Activated B cell treated with CpG ODN at 0.5 μM for 24 hours (primary cell): ENCODE results near the gene RAPGEF6. TPM values are rescaled to one million over a fixed set of nuclear protein-coding genes. Genes with fewer than 3 reads are reported as not detected.

ENCODE experiments used
- ATAC-seq: fragments of 200-7000 bp; cut with Tn5 transposase; one replicate; pipeline ENCODE4 v1.10.0; 2021; ENCODE audit warnings: low read depth, mild to moderate bottlenecking, moderate library complexity
- CTCF ChIA-PET: fragments of 350-600 bp; sonication (Branson Sonifier 250); formaldehyde crosslinking; loops from one replicate; lab custom pipeline; 2021; ENCODE audit warnings: antibody characterized with exemption; lab: Charles Lee
- POLR2A ChIA-PET: fragments of 350-600 bp; sonication (Branson Sonifier 250); formaldehyde crosslinking; loops from one replicate; lab custom pipeline; 2021; ENCODE audit warnings: antibody characterized with exemption; lab: Charles Lee
- DNase-seq: peaks from one replicate; pipeline ENCODE4 v3.0.0; 2022
- H3K27ac Mint-ChIP-seq: one replicate; pipeline ENCODE4 v1.8.0; 2020; ENCODE audit warnings: mixed read lengths
- H3K27me3 Mint-ChIP-seq: one replicate; pipeline ENCODE4 v1.8.0; 2021; ENCODE audit warnings: mixed read lengths
- H3K36me3 Mint-ChIP-seq: one replicate; pipeline ENCODE4 v1.8.0; 2021; ENCODE audit warnings: low read depth, mixed read lengths
- H3K4me1 Mint-ChIP-seq: one replicate; pipeline ENCODE4 v1.8.0; 2021; ENCODE audit warnings: mixed read lengths
- H3K4me3 Mint-ChIP-seq: one replicate; pipeline ENCODE4 v1.8.0; 2020; ENCODE audit warnings: mild to moderate bottlenecking, mixed read lengths
- H3K9me3 Mint-ChIP-seq: one replicate; pipeline ENCODE4 v1.8.0; 2020; ENCODE audit warnings: mixed read lengths
- intact Hi-C: fragments of 100-400 bp; cut with micrococcal nuclease; formaldehyde crosslinking; loops from one replicate; pipeline ENCODE4 v1.15.1; 2024
- total RNA-seq: library from RNA; stranded (reverse); gene quantifications from 2 replicates; pipeline ENCODE4 v1.2.3, GENCODE V29; 2022
- TF ChIP-seq, protein P1 (sequence below): fragments of 200-600 bp; IDR thresholded peaks from one replicate; pipeline ENCODE4 v1.8.0; 2022; ENCODE audit warnings: antibody characterized with exemption, mild to moderate bottlenecking

The RAPGEF6 gene
- total RNA-seq, 1 donor from 2014 or later = 45.1 TPM

DNA sequence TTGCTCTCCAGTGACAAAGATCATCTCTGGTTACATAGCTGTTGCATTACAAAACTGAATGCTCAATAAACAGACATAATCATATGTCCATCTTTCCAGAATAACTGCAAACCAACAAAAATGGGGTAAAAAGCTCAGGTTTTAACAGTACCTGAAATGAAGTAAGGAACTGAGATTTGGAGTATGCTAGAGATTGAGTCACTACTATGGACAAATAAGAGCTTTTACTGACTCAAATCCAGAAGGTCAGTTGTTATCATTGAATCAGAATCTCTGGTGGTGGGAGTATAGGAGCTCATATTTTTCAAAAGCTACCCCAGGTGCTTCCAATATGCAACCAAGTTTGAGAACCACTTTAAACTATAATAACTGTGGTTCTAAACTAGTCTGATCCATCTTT is 4.1 kb upstream of the RAPGEF6 start:
- H3K27ac Mint-ChIP-seq = peak overlapping the region; percentile 51
- H3K27me3 Mint-ChIP-seq = no peaks in the 10 kb centered on the region
- DNase-seq (no peak), ATAC-seq (no peak)
- H3K4me1 Mint-ChIP-seq = peaks cover 48% of the 10 kb centered on the region
- CTCF ChIA-PET = interaction anchor here (0.9 kb wide), 1 partner anchor 10 kb away, joined by 3 read pairs; no protein-coding TSS in a partner anchor
- H3K36me3 Mint-ChIP-seq = peaks cover 19% of the 10 kb centered on the region
- no peaks in the 10 kb centered on the region for H3K9me3 Mint-ChIP-seq
- POLR2A ChIA-PET = interaction anchor here (0.5 to 2.3 kb wide), 5 partner anchors 8 to 183 kb away, joined by 3 to 20 read pairs (median 4); no protein-coding TSS in a partner anchor
- H3K4me3 Mint-ChIP-seq = no peak overlapping the region
- intact Hi-C loops = loop anchor here (5.0 to 10.0 kb wide), 2 partner anchors 384 to 653 kb away; partner anchors contain the start of gene SLC22A4
- TF ChIP-seq, protein P1, sequence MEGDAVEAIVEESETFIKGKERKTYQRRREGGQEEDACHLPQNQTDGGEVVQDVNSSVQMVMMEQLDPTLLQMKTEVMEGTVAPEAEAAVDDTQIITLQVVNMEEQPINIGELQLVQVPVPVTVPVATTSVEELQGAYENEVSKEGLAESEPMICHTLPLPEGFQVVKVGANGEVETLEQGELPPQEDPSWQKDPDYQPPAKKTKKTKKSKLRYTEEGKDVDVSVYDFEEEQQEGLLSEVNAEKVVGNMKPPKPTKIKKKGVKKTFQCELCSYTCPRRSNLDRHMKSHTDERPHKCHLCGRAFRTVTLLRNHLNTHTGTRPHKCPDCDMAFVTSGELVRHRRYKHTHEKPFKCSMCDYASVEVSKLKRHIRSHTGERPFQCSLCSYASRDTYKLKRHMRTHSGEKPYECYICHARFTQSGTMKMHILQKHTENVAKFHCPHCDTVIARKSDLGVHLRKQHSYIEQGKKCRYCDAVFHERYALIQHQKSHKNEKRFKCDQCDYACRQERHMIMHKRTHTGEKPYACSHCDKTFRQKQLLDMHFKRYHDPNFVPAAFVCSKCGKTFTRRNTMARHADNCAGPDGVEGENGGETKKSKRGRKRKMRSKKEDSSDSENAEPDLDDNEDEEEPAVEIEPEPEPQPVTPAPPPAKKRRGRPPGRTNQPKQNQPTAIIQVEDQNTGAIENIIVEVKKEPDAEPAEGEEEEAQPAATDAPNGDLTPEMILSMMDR = no peak

DNA sequence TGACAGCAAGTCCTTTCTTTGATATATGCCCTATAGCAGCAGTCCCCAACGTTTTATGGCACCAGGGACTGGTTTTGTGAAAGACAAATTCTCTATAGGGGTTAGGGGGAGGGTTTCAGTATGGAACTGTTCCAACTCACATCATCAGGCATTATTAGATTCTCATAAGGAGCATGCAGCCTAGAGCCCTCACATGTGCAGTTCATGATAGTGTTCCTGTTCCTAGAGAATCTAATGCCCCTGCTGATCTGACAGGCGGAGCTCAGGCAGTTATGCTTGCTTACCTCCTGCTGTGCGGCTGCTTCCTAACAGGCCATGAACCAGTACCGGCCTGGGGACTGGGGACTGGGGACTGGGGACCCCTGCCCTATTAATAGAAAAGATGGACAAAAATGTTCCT is 2.7 kb upstream of the RAPGEF6 start:
- H3K9me3 Mint-ChIP-seq = no peaks in the 10 kb centered on the region
- intact Hi-C loops = loop anchor here (5.0 to 10.0 kb wide), 2 partner anchors 383 to 655 kb away; partner anchors contain the start of gene SLC22A4
- peaks cover 54% of the 10 kb centered on the region for H3K4me1 Mint-ChIP-seq
- TF ChIP-seq, protein P1 = no peak
- ChIA-PET POLR2A (interaction anchor here (0.6 kb wide), 3 partner anchors 105 to 375 kb away, joined by 3 to 8 read pairs (median 4); no protein-coding TSS in a partner anchor), CTCF (no interaction called here)
- no peaks in the 10 kb centered on the region for H3K27me3 Mint-ChIP-seq
- DNase-seq (no peak), ATAC-seq (no peak)
- no peak overlapping the region for H3K4me3 Mint-ChIP-seq
- no peak overlapping the region for H3K27ac Mint-ChIP-seq
- H3K36me3 Mint-ChIP-seq = peaks cover 15% of the 10 kb centered on the region

DNA sequence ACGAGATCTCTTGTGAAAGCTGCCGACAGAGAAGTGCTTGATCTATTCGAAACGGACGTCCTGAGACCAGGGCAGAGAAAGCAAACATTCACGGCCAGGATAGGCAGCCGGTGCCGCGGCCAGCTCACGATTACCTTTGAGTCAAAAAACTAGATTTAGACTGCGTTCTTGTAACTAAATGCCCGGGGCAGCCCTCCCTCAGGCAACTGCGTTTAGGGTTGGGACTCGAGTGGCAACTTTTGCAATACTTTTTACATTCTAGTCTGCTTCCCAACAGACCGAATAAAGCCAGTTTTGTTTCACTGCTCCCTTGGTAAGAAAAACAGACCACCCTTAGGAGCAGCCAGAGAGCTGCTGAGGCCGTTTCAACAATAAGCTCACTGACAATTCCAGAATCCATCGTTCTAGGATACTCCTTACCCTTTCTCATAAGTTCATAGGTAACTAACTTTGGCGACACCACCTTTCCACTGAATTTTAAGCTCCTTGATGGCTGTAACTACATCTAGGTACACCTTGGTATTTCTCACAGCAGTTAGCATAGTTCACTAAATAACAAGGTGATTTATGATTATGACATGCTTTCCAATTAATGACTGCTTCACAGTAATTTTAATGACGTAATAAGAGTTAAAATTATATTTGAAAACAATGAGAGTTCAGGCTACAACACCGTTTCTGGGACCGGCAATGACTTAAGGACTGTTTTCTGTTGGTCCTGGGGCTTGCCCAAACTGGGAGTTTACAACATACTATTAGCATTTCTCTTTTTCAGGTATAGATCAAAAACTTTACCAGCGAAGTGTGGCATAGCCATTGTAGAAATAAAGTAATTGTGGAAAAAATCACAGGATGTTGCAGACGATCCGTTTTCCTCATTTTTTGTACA is 899 bp upstream of the RAPGEF6 start:
- no peak for DNase-seq
- Mint-ChIP-seq H3K27me3 (no peaks in the 10 kb centered on the region), H3K27ac (peak overlapping the region; percentile 99), H3K9me3 (no peaks in the 10 kb centered on the region), H3K4me1 (peaks cover 50% of the 10 kb centered on the region), H3K36me3 (peaks cover 15% of the 10 kb centered on the region), H3K4me3 (peak overlapping the region; percentile 90)
- intact Hi-C loops = loop anchor here (1.0 to 10.0 kb wide), 10 partner anchors 11 to 775 kb away; partner anchors contain the start of genes FNIP1, LYRM7 and SLC22A4
- ChIA-PET POLR2A (interaction anchor here (0.5 to 1.8 kb wide), 16 partner anchors 11 to 1328 kb away, joined by 3 to 46 read pairs (median 4); partner anchors contain the start of genes AFF4 and FNIP1), CTCF (interaction anchor here (1.0 to 1.4 kb wide), 3 partner anchors 11 to 372 kb away, joined by 3 to 11 read pairs (median 3); no protein-coding TSS in a partner anchor)
- TF ChIP-seq, protein P1 = no peak
- no peak for ATAC-seq

DNA sequence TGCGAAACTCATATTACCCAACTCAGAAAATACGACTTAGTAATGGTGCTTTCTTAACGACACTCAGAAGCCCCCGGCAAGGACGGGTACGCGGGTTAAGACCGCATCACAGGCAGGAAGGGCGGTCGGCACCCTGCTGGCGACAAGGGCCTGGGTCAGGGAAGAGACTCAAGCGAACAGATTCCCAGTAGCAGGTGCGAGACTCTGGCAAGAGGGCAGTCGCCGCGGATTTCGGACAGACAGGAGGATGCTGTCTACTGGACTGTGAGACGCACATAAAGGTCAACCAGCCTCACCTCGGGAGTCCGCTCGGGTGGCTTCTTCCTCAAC is 398 bp downstream of the RAPGEF6 start:
- Mint-ChIP-seq H3K27me3 (no peaks in the 10 kb centered on the region), H3K4me3 (peak overlapping the region; percentile 90), H3K36me3 (peaks cover 15% of the 10 kb centered on the region), H3K4me1 (peaks cover 43% of the 10 kb centered on the region), H3K9me3 (no peaks in the 10 kb centered on the region), H3K27ac (peak overlapping the region; percentile 99)
- ChIA-PET CTCF (interaction anchor here (1.5 kb wide), 1 partner anchor 45 kb away, joined by 4 read pairs; no protein-coding TSS in a partner anchor), POLR2A (interaction anchor here (1.1 to 1.8 kb wide), 2 partner anchors 13 to 19 kb away, joined by 3 to 46 read pairs; no protein-coding TSS in a partner anchor)
- DNase-seq (no peak), ATAC-seq (peak; percentile 26)
- intact Hi-C loops = loop anchor here (2.0 to 10.0 kb wide), 8 partner anchors 36 to 776 kb away; partner anchors contain the start of gene LYRM7
- TF ChIP-seq, protein P1 = no peak
